H1 (cell line): ENCODE data around the gene RAB7B. TPM values are rescaled to one million over a fixed set of nuclear protein-coding genes. Genes with fewer than 3 reads are reported as not detected.

Experiments
- CTCF ChIA-PET: fragments of 300-600 bp; sonication (Branson Sonifier 250); formaldehyde crosslinking; loops from one replicate; lab custom pipeline; 2021; ENCODE audit not compliant: partially characterized antibody; lab: Charles Lee
- POLR2A ChIA-PET: fragments of 300-600 bp; sonication (Branson Sonifier 250); formaldehyde crosslinking; loops from one replicate; lab custom pipeline; 2021; ENCODE audit warnings: inconsistent platforms; ENCODE audit not compliant: partially characterized antibody; lab: Charles Lee
- DNase-seq, 2 experiments: peaks; one replicate each; pipeline versions ENCODE4 v3.0.0 to v3.0.0-alpha.2; 2010 to 2022; ENCODE audit warnings: low spot score in 2 of 2, low read depth in 1 of 2, mixed read lengths in 1 of 2
- FAIRE-seq: peaks from 2 replicates; lab custom pipeline; 2011; peaks lifted over from hg19 to GRCh38; lab: Jason Lieb, UNC
- H2AFZ ChIP-seq: 2 replicates; pipeline ENCODE4 v1.8.1; 2012; ENCODE audit warnings: low read length, inconsistent platforms
- H2AK5ac ChIP-seq: 2 replicates; pipeline ENCODE4 v1.6.1; 2013; ENCODE audit warnings: low read depth, low read length
- H2BK120ac ChIP-seq: replicated peaks from 2 replicates; pipeline ENCODE3; 2013; ENCODE audit warnings: low read depth, low read length, inconsistent platforms
- H2BK12ac ChIP-seq: 2 replicates; pipeline ENCODE4 v1.6.1; 2013; ENCODE audit warnings: low read depth, low read length
- H2BK15ac ChIP-seq: 2 replicates; pipeline ENCODE4 v1.6.1; 2013; ENCODE audit warnings: low read length
- H2BK20ac ChIP-seq: 2 replicates; pipeline ENCODE4 v1.6.1; 2013; ENCODE audit warnings: low read length
- H2BK5ac ChIP-seq: 2 replicates; pipeline ENCODE4 v1.6.1; 2013; ENCODE audit warnings: low read depth, low read length
- H3K14ac ChIP-seq: 2 replicates; pipeline ENCODE4 v1.6.1; 2013; ENCODE audit warnings: inconsistent platforms; ENCODE audit not compliant: insufficient read length
- H3K18ac ChIP-seq: 2 replicates; pipeline ENCODE4 v1.6.1; 2013; ENCODE audit warnings: low read length; ENCODE audit errors: extremely low read depth
- H3K23ac ChIP-seq: 2 replicates; pipeline ENCODE4 v1.6.1; 2013; ENCODE audit warnings: inconsistent platforms; ENCODE audit not compliant: insufficient read length
- H3K23me2 ChIP-seq: 2 replicates; pipeline ENCODE4 v1.6.1; 2013; ENCODE audit warnings: low read depth, low read length
- H3K27ac ChIP-seq: 2 replicates; pipeline ENCODE4 v1.6.1; 2011; ENCODE audit warnings: low read depth, low read length, inconsistent platforms
- H3K27me3 ChIP-seq, 4 experiments: replicated peaks in 1 of 4; 1 replicate in 1 of 4; 2 replicates in 3 of 4; pipeline versions ENCODE4 v1.6.1 to v1.8.1; 2011 to 2013; ENCODE audit warnings: low read length in 3 of 4, mild to moderate bottlenecking in 3 of 4, inconsistent platforms in 2 of 4, mixed read lengths in 2 of 4, moderate library complexity in 1 of 4; ENCODE audit not compliant: control insufficient read depth in 3 of 4, insufficient read depth in 3 of 4; ENCODE audit errors: extremely low read depth in 1 of 4
- H3K36me3 ChIP-seq, 4 experiments: 2 replicates each; pipeline versions ENCODE4 v1.6.1 to v1.8.1; 2011 to 2013; ENCODE audit warnings: mild to moderate bottlenecking in 4 of 4, low read length in 3 of 4, moderate library complexity in 2 of 4, control low read depth in 1 of 4, inconsistent platforms in 1 of 4; ENCODE audit not compliant: insufficient read depth in 4 of 4, control insufficient read depth in 2 of 4
- H3K4ac ChIP-seq: replicated peaks from 2 replicates; pipeline ENCODE3; 2013; ENCODE audit warnings: low read length, low read depth, mixed read lengths, inconsistent platforms; ENCODE audit not compliant: insufficient read length
- H3K4me1 ChIP-seq, 4 experiments: replicated peaks in 1 of 4; 1 replicate in 1 of 4; 2 replicates in 3 of 4; pipeline versions ENCODE4 v1.6.1 to v1.8.1; 2011 to 2013; ENCODE audit warnings: low read length in 3 of 4, inconsistent platforms in 2 of 4, mixed read lengths in 1 of 4; ENCODE audit not compliant: insufficient read depth in 4 of 4, control insufficient read depth in 3 of 4
- H3K4me2 ChIP-seq, 2 experiments: 2 replicates each; pipeline versions ENCODE4 v1.6.1 to v1.8.1; 2011 to 2013; ENCODE audit warnings: low read depth in 2 of 2, low read length in 2 of 2, control low read depth in 1 of 2, inconsistent platforms in 1 of 2, mild to moderate bottlenecking in 1 of 2; ENCODE audit not compliant: insufficient read depth in 1 of 2
- H3K4me3 ChIP-seq, 4 experiments: fragments of 200-600, 300-600 bp in 1 of 4; sonication (generic), shearing (Covaris generic), sonication (Bioruptor Twin) in 1 of 4; 2 replicates each; pipeline versions ENCODE4 v1.5.1 to v1.8.1; 2011 to 2016; ENCODE audit warnings: low read length in 4 of 4, low read depth in 3 of 4, control low read depth in 2 of 4, inconsistent platforms in 2 of 4, mild to moderate bottlenecking in 2 of 4, mixed read lengths in 1 of 4, moderate library complexity in 1 of 4; ENCODE audit not compliant: insufficient read depth in 2 of 4; ENCODE audit errors: extremely low read depth in 1 of 4
- H3K56ac ChIP-seq: replicated peaks from 2 replicates; pipeline ENCODE3; 2013; ENCODE audit warnings: low read depth, mild to moderate bottlenecking, mixed read lengths, low read length, inconsistent platforms; ENCODE audit not compliant: insufficient read length
- H3K79me1 ChIP-seq: 2 replicates; pipeline ENCODE4 v1.6.1; 2013; ENCODE audit warnings: low read depth, low read length, control low read depth
- H3K79me2 ChIP-seq, 2 experiments: 2 replicates each; pipeline versions ENCODE4 v1.6.1 to v1.8.1; 2012 to 2013; ENCODE audit warnings: low read length in 2 of 2, mild to moderate bottlenecking in 2 of 2, inconsistent platforms in 1 of 2; ENCODE audit not compliant: insufficient read depth in 2 of 2, control insufficient read depth in 1 of 2
- H3K9ac ChIP-seq, 4 experiments: replicated peaks in 1 of 4; 1 replicate in 1 of 4; 2 replicates in 3 of 4; pipeline versions ENCODE4 v1.6.1 to v1.8.1; 2011 to 2013; ENCODE audit warnings: low read depth in 3 of 4, low read length in 3 of 4, control low read depth in 2 of 4, mild to moderate bottlenecking in 2 of 4, moderate library complexity in 2 of 4, inconsistent platforms in 1 of 4; ENCODE audit errors: extremely low read depth in 1 of 4
- H3K9me3 ChIP-seq, 2 experiments: 2 replicates each; pipeline versions ENCODE4 v1.6.1 to v1.8.1; 2012 to 2013; ENCODE audit warnings: mild to moderate bottlenecking in 2 of 2, moderate library complexity in 2 of 2, control low read depth in 1 of 2, inconsistent platforms in 1 of 2, low read depth in 1 of 2, low read length in 1 of 2, mixed read lengths in 1 of 2; ENCODE audit not compliant: insufficient read depth in 2 of 2
- H4K20me1 ChIP-seq, 2 experiments: replicated peaks in 1 of 2; 2 replicates each; pipeline versions ENCODE3 to v1.8.1; 2011 to 2013; ENCODE audit warnings: inconsistent platforms in 2 of 2, low read length in 2 of 2, mild to moderate bottlenecking in 1 of 2; ENCODE audit not compliant: insufficient read depth in 2 of 2, control insufficient read depth in 1 of 2
- H4K5ac ChIP-seq: 2 replicates; pipeline ENCODE4 v1.6.1; 2013; ENCODE audit warnings: low read length, low read depth, mixed read lengths, inconsistent platforms; ENCODE audit not compliant: insufficient read length
- H4K8ac ChIP-seq: 2 replicates; pipeline ENCODE4 v1.8.0; 2013; ENCODE audit warnings: mild to moderate bottlenecking, moderate library complexity, low read length, inconsistent platforms; ENCODE audit not compliant: insufficient read depth; ENCODE audit errors: extremely low read depth
- H4K91ac ChIP-seq: replicated peaks from 2 replicates; pipeline ENCODE3; 2013; ENCODE audit warnings: low read length, mixed read lengths, inconsistent platforms; ENCODE audit not compliant: insufficient read length
- TBP ChIP-seq: IDR thresholded peaks from 2 replicates; pipeline ENCODE4 v1.6.1; 2011; ENCODE audit warnings: low read depth, low read length, improper control_type of control experiment
- WGBS, 2 experiments: shearing (Covaris generic) in 1 of 2; methylation state at CpG; one replicate each; pipeline versions ENCODE4 v1.1.6 to v1.1.7; 2013 to 2015; ENCODE audit warnings: low lambda C conversion rate in 2 of 2, mixed read lengths in 2 of 2, inconsistent platforms in 1 of 2, low coverage in 1 of 2, missing lambda C conversion rate in 1 of 2; ENCODE audit not compliant: insufficient replicate concordance in 2 of 2, insufficient coverage in 1 of 2, insufficient read length in 1 of 2; ENCODE audit errors: extremely low coverage in 1 of 2, missing lambda C conversion rate in 1 of 2; 5-methylcytosine and 5-hydroxymethylcytosine counted together
- polyA plus RNA-seq, 7 experiments: library from polyadenylated mRNA; depleted of rRNA in 3 of 7; stranded (reverse) in 5 of 7; unstranded in 2 of 7; fragments of >200 nt in 5 of 7; fragments of 200-250 nt in 2 of 7; gene quantifications; 1 replicate in 5 of 7; 2 replicates in 1 of 7; 4 replicates in 1 of 7; pipeline versions ENCODE4 v1.2.1 to v1.2.3, GENCODE V29; 2011 to 2013; ENCODE audit warnings: missing spikeins in 2 of 7, mixed read lengths in 2 of 7
- total RNA-seq: library from RNA; stranded (reverse); fragmentation: NEBNext Ultra II Directional; extraction: Animal tissue kit (Norgen Biotek cat#: 25700); gene quantifications from 2 replicates; pipeline ENCODE4 v1.2.1, GENCODE V29; 2021

The RAB7B gene
- total and polyA plus RNA-seq, 2 of the 8 experiments (the other 6 are each of a cell fraction or from before 2014, with no cell fraction given), result 0.05 TPM; not detected in 1

GRCh38 chr1:205950280-205950679 is 52.9 kb downstream of the RAB7B start:
- Histone ChIP-seq H3K4me1 (peaks cover 0 to 6% (median 6%) of the 10 kb centered on the region in 4 experiments; a peak in 5 of 7 replicates), H2BK12ac (no peak overlapping the region), H3K23me2 (no peaks in the 10 kb centered on the region), H2BK15ac (no peak overlapping the region), H3K9ac (no peak overlapping the region), H4K91ac (no peak overlapping the region), H3K14ac (no peak overlapping the region), H2BK20ac (no peak overlapping the region), H3K9me3 (no peaks in the 10 kb centered on the region), H3K79me2 (no peaks in the 10 kb centered on the region), H3K27ac (no peak overlapping the region), H3K18ac (no peak overlapping the region), H3K36me3 (no peaks in the 10 kb centered on the region), H3K4me3 (no peak overlapping the region), H4K8ac (no peak overlapping the region), H3K79me1 (no peaks in the 10 kb centered on the region), H2AK5ac (no peak overlapping the region), H3K23ac (no peak overlapping the region), H3K27me3 (peaks cover 0 to 2% (median 0%) of the 10 kb centered on the region in 4 experiments; a peak in 2 of 7 replicates), H2BK120ac (no peak overlapping the region), H3K4ac (no peak overlapping the region), H2AFZ (no peak overlapping the region), H3K56ac (no peak overlapping the region), H2BK5ac (no peak overlapping the region), H3K4me2 (no peak overlapping the region), H4K20me1 (no peaks in the 10 kb centered on the region), H4K5ac (no peak overlapping the region)
- CTCF ChIA-PET, result interaction anchor here (0.6 to 6.9 kb wide), 11 partner anchors 9 to 641 kb away, joined by 3 to 55 read pairs (median 6); partner anchors contain the start of gene SLC26A9
- 89% methylated on average over 8 of the region's 8 CpGs; no CpG with 5 or more reads in 1 of the 2 experiments for WGBS, 2 experiments
- FAIRE-seq (no peak), DNase-seq (no peak)
- POLR2A ChIA-PET, result interaction anchor here (0.7 to 1.3 kb wide), 3 partner anchors 9 to 19 kb away, joined by 3 to 4 read pairs (median 4); no protein-coding TSS in a partner anchor
- no peak for TF ChIP-seq TBP
